NCI-H1436 treated with DMSO at 0.1 percent for 48 hours (cell line): ENCODE measurements around the gene NADK.
"Not testable (repeated sequence)": the region's sequence is repeated elsewhere in the genome, so short reads cannot be mapped to it uniquely, and the experiment has no call there.

Experiments used
- DNase-seq: peaks from one replicate; lab custom pipeline; 2025; lab: John Stamatoyannopoulos, UW

The NADK gene

DNA sequence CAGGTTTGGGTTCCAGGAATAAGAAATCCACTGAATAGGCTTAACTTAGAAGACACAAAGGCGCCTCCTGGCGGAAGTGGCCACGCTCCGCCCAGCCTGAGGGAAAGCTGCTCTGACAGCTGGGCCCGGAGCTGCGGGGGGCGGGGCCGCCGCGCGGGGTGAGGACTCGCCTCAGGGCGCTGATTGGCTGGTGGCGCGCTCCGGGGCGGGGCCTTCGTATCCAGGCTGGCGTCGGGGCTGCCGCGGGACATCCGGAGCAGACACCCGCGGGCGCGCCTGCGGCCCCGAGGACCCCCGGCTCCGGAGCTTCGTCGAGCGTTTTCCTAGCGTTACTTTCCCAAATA lies 31.7 kb downstream of the NADK start:
- not testable (repeated sequence) for DNase-seq

DNA sequence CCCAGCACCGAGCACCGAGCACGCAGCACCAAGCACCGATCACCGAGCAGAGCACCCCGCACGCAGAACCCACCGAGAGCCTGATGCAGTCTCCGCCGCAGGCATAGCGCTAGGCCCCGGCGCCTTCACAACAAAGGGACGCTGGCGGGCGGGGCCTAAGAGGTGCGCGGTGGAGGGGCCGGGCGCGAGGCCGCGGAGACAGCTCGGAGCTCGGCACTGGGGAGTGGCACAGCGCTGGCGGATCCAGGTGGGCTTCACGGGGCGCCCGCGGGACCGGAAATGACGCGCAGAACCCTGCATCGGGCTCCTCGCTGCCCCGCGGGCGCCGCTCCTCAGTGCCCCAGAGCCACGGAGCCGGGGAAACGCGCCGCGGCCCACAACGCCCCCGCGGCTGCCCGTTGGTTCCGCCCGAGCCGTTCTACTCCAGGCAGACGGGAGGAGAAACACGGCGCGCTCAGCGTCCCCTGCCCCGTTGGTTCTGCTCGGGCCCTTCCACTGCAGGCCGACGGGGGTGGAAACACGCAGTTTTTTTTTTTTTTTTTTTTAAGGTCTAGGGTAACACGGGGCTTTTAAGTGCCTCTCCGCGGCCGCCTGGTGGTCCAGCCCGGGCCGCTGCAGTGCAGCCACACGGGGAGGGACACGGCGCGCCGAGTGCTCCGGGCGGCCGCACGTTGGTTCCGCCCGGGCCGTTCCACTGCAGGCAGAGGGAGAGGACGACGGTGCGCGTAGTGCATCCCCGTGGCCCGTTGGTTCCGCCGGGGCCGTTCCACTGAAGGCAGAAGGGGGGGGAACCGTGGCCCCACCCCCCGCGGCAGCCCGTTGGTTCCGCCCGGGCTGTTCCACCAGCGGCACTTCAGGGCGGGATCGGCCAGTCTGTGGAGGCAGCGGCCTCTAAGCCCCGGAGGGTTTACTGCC lies 32.4 kb downstream of the NADK start:
- not testable (repeated sequence) for DNase-seq

DNA sequence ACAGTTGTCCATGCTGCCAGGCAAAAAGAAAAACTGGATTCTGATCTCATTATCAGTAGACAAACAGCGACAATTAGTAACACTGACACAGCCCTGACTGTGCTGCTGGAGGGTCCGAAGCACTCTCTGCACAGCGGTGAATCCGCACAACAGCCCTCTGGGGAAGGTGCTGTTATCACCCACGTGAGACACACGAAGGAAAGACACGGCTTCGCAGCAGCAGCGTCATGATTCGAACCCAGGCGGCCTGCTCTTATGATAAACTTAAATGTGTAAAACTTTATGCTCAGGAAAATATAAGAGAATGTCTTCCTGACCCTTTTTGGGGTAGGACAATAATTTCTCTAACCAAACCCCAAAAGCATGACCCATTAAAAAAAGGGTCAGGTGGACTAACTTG lies 35.7 kb downstream of the NADK start:
- not testable (repeated sequence) for DNase-seq

DNA sequence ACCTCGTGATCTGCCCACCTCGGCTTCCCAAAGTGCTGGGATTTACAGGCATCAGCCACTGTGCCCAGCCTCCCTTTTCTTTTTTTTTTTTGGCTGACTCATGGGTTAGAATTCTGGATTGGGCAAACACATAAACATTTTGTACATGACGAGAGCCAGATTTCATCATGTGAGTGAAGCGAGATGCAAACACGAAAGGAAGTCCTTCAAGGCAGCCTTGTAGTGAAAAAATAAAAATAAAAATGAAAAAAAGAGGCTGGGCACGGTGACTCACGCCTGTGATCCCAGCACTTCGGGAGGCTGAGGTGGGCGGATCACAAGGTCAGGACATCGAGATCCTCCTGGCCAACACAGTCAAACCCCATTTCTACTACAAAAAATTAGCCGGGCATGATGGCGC lies 37.3 kb downstream of the NADK start:
- DNase-seq, result not testable (repeated sequence)

DNA sequence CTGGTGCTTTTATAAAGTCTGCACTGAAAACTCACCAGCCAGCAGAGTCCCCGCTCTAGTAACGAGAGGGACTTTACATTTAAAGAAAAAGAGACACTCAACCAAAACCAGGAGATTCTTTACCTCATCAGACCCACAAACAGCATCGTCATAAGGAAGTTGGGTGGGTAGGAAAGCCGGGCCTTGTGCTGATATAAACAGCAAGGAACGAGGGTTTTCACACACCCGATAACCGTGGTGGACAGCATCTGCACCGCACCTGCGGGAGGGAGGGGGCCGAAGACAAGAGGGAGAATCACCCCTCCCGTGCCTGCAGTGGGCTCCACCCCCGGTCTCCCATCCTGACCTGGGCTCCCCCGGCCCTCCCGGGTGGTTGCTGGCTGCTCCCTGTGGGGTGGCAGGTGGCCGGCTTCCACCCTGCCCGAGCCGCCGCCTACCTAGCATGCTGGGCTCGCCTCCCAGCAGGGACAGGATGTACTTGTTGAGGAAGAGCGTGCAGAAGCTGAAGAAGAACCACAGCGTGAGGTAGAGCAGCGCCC lies 39.4 kb downstream of the NADK start:
- not testable (repeated sequence) for DNase-seq

DNA sequence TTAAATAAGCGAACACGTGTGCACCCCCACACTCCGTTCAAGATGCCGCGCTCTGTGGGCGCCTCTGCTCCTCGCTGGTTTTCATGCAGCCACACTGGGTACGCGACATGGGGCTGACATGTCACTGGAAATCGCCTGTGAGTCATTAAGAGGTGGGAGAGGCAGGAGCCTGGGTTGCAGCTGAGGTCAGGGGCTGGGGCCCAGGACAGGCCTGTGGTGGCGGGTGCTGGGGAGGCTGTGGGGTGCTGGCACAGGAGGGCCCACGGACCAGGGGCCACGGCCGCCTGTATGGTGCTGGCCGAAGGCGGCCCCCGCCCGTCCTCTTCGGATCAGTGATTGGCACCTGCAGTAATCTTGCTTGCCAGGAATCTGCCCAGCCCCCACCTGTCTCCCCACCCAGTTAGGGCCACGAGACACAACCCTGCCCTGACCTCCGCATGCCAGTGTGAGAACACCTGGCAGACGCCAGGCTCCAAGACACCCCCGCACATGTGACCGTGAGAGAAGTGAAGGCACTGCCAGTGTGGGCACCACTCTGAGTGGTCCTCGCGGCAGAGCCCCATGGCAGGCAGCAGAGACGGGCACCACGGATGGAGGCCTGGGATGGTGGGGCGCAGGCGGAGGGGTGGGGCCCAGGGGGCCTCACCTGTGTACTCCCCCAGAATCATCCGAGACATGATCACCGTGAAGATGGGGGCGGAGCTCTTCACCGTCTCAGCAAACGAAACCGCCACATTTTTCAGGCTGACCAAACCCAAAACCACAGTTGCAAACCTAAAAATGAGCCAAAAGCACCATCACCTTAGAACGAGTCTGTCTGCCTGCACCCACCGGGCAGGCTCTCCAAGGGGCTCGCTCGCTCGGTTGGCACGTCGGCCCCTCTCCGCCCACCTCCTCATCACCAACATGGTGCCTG lies 40.3 kb downstream of the NADK start:
- DNase-seq, result not testable (repeated sequence)

DNA sequence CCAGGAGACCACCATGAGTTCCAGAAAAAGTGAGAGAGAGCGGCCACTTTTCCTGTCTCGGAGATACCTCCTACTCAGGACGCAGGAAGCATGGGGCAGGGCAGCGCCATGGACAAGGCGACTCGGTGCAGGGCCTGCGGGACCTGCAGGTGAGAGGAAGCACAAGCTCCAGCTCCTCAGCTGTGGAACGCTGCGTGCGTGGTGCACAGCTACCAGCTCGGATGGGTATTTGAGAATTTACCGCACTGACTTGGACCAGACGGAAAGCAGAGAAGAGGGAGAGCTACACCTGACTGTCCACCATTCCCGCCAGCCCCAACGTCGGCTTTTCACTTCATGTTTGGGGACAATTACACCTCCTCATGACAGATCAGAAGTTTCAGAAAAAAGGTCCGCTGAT lies 45.9 kb downstream of the NADK start:
- DNase-seq, result no peak

DNA sequence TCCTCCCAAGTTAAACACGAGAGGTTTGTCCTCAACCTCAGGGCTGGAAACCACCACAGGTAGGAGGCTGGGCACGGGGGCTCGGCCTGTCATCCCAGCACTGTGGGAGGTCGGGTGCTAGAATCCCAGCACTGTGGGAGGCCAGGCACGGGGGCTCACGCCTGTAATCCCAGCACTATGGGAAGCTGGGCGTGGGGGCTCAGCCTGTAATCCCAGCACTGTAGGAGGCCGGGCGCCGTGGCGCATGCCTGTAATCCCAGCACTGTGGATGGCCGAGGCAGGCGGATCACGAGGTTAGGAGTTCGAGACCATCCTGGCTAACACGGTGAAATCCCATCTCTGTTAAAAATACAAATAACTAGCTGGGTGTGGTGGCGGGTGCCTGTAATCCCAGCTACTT lies 47.4 kb downstream of the NADK start:
- no peak for DNase-seq

DNA sequence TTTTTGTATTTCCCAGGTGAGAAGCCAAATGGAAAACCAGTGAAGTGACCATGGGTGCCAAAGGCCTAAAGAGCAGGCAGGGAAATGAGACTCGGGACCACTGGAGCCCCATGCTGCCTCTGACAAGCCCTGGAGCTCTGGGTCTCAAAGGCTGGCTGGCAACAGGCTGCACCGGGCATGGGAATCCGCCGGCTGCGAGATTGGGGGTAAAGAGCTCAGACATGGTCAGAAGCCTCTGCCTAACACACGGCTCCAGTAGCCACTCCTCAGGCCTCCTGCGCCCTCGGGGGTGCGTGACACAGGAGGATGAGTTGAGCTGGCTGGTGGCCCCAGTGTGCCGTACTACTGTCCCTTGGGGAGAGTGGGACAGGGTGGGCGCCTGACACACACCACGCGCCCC lies 48.0 kb downstream of the NADK start:
- not testable (repeated sequence) for DNase-seq

DNA sequence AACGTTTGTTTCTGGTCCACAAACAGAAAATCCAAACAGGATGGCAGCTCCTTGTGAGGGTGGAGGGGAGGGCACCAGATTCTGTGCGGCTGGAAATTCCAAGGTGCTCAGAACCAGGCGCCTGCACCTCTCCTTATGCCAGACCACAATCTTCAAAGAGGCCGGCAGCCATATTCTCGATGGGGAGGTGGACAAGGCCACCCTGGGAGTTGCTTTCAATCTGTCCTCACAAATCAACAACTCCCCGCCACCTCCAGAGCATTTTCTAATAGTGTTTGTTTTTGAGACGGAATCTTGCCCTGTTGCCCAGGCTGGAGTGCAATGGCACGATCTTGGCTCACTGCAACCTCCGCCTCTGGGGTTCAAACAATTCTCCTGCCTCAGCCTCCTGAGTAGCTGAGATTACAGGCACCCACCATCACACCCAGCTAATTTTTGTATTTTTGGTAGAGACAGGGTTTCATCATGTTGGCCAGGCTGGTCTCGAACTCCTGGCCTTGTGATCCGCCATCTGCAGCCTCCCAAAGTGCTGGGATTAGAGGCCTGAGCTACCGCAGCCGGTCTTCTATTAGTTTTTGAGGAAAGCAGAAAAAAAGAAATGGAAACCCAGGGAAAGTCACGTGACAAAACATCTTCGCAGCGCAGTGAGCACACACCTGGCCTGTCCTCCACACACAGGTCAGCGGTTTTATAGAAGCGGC lies 49.0 kb downstream of the NADK start:
- DNase-seq, result not testable (repeated sequence)

DNA sequence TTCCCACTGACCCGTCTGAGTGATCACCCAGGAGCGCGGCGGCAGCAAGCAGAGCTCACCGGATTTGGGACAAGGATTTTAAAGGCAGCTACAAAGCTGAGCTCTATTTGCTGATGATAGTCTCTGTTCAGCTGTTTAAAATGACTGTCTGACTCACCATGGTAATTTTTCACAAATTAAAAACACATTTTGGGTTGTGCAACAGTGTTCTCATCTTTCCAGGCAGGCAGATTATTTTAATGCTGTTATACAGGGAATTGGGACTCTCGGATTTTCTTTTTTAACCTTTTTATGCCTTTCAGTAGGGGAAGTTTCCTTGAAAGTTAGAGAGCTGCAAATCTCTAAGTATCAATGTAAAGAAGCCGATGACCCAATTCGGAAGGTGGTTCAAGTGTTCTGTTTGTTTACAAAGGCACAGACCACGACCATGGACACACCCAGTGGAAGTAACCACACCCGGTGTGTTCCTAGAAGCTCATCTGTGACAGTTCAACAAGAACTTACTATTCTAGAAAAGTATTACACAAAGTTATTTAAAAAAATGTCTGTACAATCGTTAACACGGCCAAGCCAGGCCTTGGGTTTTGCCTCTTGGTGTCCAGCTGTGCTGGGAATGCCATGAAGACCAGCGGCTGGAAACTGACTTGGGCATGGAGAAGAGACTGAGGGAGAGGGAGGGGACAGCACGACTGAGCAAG lies 49.8 kb downstream of the NADK start:
- DNase-seq, result not testable (repeated sequence)

DNA sequence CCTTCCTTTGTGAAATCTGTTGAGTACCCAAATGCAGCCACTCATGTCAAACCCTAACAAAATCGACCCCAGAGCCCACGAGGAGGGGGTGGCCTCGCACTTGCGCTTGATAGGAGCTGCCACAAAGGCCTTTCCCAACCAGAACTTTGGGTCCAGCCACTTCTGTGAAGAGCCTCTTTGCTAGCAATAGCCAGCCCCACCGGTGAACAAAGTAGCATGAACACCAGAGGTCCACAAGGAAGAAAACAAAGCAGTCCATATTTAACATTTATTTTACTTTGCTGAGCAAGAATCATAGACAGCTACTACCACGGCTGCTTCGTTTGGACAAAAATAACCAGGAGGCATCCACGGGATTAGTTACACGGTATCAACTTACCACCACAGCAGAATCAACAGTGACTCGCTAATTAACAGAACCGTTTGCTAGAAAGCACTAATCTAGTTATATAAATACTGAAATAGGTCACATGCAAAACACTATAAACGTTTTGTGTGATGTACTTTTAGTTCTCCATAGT lies 51.1 kb downstream of the NADK start:
- DNase-seq, result not testable (repeated sequence)

DNA sequence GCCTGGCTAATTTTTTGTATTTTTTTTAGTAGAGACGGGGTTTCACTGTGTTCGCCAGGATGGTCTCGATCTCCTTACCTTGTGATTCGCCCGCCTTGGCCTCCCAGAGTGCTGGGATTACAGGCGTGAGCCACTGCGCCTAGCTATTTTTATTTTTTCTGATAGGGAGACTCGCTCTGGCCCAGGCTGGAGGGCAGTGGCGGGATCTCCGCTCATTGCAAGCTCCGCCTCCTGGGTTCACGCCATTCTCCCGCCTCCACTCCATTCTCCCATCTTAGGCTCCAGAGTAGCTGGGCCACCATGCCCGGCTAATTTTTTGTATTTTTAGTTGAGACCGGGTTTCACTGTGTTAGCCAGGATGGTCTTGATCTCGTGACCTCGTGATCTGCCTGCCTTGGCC lies 52.2 kb downstream of the NADK start:
- DNase-seq, result not testable (repeated sequence)

DNA sequence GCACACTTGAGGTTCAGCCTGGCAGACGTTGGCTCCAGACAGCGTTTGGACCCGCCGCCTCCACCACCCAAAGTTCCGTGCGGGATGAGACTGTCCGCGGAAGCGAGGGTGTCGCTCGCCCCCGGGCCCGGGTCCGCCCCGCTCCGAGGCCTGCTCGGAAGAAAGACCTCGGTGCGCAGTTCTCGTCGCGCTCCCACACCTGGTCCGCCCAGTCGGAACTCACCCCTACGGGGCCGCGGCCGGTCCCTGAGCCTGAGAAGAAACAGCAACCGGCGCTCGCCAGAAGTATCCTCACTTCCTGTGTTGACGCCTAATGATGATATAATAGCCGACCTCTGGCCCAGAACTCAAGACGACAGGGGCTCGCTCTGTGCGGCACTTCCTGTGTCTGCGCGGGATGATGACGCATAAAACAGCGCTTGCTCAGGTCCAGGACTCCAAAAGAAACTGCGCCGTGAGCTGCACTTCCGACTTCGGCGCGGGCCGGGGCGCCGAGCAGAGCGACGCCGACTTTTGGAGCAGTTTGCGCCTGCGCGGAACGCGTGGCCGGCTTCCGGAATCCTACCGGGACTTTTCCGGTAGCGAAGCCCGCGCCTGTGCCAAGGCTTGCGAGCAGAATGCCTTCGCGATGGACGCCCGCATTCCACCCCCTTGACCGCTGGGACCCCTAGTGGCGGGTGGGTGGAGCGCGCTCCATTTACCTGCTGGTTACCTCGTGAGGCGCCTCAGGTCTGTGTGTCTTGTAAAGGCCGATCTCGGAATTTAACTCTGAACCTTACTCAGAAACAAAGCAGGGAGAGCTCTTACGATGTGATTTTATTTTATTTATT lies 54.0 kb downstream of the NADK start, which contains the start of gene CDK11A:
CDK11A (minus strand) TSS at position 323 of the 830 bp plus-strand sequence. CDS start 1,539 bp downstream, outside the sequence.
- peak; percentile 81 for DNase-seq

DNA sequence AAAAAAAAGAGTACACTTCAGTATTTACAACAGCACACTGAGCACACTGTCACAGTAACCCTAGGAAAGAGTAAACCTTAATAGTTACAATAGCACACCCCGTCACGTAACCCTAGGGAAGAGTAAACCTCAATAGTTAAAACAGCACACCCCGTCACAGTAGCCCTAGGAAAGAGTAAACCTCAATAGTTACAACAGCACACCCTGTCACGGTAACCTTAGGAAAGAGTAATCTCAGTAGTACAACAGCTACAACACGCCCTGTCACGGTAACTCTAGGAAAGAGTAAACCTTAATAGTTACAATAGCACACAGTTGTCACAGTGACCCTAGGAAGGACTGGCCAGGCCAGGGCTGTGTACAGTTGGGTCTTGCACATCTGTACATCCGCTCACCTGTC lies 57.1 kb downstream of the NADK start:
- no peak for DNase-seq

DNA sequence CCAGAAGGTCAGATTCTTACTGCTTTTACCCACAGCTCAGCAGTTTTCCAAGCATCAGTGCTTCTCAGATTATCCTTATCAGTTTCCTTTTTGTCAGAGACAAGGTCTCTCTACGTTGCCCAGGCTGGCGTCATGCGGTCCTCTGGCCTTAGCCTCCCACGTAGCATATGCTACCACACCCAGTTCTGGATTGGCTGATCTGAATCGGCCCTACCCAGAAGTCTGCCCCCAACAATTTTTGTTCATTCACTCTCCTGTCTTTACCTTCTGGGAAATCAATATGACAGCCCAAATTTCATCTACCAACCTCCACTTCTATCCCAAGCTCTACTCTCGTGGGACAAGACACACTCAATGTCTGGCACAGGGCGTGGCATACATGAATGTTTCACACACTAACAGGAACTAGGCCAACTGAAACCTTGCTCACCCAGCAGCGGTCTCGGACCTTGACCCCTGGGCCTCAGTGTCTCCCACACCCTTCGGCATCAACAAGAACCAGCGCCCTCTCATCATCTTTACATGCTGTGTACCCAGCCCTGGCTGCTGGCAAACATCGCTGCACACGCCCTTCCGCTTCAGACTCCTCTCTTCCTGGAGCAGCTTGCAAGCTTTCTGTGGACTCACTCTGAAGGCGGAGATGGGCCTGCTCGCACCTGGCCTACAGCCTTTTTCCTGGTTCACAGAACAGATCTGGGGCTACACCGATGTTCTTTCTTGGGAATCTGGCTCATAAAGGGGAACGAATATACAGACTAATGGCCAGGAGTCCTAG lies 63.0 kb downstream of the NADK start:
- DNase-seq, result not testable (repeated sequence)

DNA sequence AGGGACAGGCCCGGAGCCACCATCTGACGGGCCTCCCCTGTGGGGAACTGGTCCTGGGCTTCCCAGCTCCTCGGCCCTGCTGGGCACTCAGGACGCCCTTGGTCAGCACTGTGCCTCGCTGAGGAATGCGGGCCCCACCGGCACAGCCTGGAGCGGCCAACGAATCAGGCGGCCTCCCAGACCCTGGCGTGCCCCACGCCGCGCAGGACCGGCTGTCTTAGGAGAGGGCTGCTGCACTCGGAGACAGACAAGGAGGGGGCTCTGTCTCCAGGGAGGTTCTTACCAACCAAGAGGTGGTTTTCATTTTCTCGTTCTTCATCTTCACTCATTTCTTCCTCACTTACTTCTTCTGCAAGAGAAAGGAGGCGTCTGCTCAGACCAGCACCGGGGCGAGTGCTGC lies 70.4 kb downstream of the NADK start:
- DNase-seq, result not testable (repeated sequence)

DNA sequence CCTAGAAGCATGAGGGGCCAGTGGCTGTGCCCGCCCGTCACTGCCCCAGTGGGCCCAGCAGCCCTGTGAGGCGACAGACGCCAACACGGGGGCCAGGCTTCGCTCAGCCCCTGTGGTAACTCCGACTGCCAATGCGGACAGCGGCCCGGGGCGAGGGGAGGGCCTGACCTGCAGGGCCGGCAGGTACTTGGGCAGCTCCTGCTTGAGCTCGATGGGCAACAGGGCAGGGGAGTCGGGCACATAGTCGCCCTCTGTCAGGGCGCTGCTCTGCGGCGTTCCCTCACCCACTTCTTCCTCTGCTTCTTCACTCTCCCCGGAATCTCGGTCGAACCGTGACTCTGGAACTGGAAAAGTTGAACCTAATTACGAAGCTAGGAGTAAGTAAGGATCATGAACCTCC lies 71.0 kb downstream of the NADK start:
- DNase-seq, result not testable (repeated sequence)

DNA sequence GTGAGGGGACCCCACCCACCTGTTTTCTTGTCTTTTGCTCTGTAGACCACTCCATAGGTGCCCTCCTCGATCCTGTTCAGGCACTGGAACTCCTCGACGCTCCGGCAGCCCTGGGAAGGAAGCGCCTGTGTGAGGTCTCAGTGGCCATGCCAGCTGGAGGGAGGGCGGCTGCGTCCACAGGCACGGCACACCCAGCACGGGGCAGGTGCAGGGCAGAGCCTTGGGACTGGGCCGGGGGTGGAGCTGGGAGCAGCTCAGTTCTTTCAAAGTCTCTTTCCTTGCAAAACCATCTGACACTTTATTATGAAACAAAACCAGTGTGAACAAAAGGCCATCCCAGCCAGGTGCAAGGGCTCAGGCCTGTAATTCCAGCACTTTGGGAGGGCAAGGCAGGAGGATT lies 72.6 kb downstream of the NADK start:
- DNase-seq, result not testable (repeated sequence)
